Osteocyte (in vitro differentiated cells): Measurements from ENCODE around the gene CFAP20. TPM values are rescaled to one million over a fixed set of nuclear protein-coding genes. Genes with fewer than 3 reads are reported as not detected.

Experiments used
- DNase-seq: peaks from one replicate; pipeline ENCODE4 v3.0.0; 2021; ENCODE audit warnings: mixed read lengths; ENCODE audit not compliant: unreplicated experiment; ENCODE audit errors: extremely low spot score
- H3K27ac Mint-ChIP-seq: one replicate; pipeline ENCODE4 v1.8.0; 2021; ENCODE audit warnings: mild to moderate bottlenecking, mixed read lengths; ENCODE audit not compliant: unreplicated experiment
- H3K27me3 Mint-ChIP-seq: one replicate; pipeline ENCODE4 v1.8.0; 2021; ENCODE audit warnings: mixed read lengths; ENCODE audit not compliant: unreplicated experiment
- H3K36me3 Mint-ChIP-seq: one replicate; pipeline ENCODE4 v1.8.0; 2021; ENCODE audit warnings: mixed read lengths; ENCODE audit not compliant: unreplicated experiment
- H3K4me1 Mint-ChIP-seq: one replicate; pipeline ENCODE4 v1.8.0; 2021; ENCODE audit warnings: mixed read lengths; ENCODE audit not compliant: unreplicated experiment
- H3K4me3 Mint-ChIP-seq: one replicate; pipeline ENCODE4 v1.8.0; 2021; ENCODE audit warnings: mild to moderate bottlenecking, moderate library complexity, mixed read lengths; ENCODE audit not compliant: unreplicated experiment
- H3K9me3 Mint-ChIP-seq: one replicate; pipeline ENCODE4 v1.8.0; 2021; ENCODE audit warnings: mixed read lengths; ENCODE audit not compliant: unreplicated experiment
- total RNA-seq: library from RNA; stranded (reverse); gene quantifications from 2 replicates; pipeline ENCODE4 v1.2.1, GENCODE V29; 2021
- TF ChIP-seq, protein P1 (sequence below): fragments of 200-600 bp; sonication (generic); IDR thresholded peaks from 2 replicates; pipeline ENCODE4 v1.5.0; 2021; ENCODE audit warnings: antibody characterized with exemption, mild to moderate bottlenecking, moderate library complexity

The CFAP20 gene
- total RNA-seq, 1 donor from 2014 or later, result 28.7 TPM

DNA sequence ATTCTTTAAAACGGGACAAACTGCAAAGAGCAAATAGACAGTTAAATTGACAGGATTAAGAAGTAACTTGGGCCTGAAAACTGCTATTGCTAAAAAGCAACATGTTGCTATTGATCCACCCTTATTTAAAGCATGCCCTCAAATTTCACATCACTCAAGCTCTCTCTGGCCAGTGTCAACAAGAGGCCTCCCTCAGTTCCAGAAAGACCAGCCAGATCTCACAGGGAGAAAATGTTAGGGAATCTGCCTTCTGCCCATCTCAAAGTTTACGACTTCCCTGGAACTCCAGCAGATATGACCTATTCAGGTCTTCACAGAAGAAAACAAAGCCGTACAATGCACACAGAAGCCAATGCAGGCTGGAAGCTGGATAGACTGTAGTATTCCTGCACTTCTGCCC is 8.9 kb downstream of the CFAP20 start:
- Mint-ChIP-seq H3K27ac (peak overlapping the region; percentile 56), H3K4me3 (no peak overlapping the region), H3K36me3 (peaks cover 9% of the 10 kb centered on the region), H3K9me3 (no peaks in the 10 kb centered on the region), H3K27me3 (no peaks in the 10 kb centered on the region), H3K4me1 (peaks cover 28% of the 10 kb centered on the region)
- TF ChIP-seq, protein P1, sequence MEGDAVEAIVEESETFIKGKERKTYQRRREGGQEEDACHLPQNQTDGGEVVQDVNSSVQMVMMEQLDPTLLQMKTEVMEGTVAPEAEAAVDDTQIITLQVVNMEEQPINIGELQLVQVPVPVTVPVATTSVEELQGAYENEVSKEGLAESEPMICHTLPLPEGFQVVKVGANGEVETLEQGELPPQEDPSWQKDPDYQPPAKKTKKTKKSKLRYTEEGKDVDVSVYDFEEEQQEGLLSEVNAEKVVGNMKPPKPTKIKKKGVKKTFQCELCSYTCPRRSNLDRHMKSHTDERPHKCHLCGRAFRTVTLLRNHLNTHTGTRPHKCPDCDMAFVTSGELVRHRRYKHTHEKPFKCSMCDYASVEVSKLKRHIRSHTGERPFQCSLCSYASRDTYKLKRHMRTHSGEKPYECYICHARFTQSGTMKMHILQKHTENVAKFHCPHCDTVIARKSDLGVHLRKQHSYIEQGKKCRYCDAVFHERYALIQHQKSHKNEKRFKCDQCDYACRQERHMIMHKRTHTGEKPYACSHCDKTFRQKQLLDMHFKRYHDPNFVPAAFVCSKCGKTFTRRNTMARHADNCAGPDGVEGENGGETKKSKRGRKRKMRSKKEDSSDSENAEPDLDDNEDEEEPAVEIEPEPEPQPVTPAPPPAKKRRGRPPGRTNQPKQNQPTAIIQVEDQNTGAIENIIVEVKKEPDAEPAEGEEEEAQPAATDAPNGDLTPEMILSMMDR, result no peak
- no peak for DNase-seq

DNA sequence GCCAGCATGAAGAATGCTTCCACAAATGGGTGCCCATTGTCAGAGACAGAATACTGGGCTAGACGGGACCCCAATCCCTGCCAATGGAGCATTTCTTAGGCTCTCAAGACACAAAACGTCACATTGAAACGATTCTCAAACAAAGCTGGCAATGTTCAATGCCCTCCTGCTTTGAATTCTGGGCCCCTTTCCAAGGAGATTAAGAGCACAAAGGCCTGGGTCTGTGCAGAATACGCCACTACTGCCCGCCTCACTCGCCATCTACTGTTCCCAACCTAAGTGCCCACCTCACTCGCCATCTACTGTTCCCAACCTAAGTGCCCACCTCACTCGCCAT is 9.7 kb downstream of the CFAP20 start:
- no peak overlapping the region for H3K4me3 Mint-ChIP-seq
- peaks cover 14% of the 10 kb centered on the region for H3K36me3 Mint-ChIP-seq

DNA sequence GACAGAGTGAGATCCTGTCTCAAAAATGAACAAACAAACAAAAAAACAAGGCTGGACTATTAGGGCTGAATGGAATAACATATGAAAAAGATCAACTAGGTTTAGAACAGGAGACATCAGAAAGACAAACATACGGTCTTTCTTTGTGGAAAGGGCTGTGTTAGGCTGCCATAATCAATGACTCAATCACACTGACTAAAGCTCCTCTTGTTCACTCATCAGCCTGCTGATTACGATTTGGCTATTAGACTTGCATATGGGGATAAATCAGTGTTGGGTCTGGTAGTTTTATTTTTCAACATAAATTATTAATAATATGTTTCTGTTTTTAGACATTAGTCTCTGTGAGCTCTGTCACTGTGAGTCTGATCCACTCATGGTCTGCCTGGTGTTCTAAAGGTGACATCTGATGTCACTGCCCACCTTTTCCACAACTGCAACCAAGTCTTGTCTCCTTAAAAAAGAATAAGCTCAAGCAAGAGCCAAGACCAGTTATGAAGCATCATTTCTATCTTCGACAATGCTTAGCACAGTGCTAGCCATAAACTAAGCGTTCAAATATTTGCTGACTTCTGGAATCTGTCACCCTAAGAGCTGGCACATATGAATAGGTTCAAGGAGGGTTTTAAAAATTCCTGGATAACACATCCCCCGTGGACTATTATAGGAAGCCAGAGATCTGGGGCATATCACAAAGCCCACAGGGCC is 10.2 kb downstream of the CFAP20 start:
- Mint-ChIP-seq H3K27me3 (no peaks in the 10 kb centered on the region), H3K4me3 (no peak overlapping the region), H3K9me3 (no peaks in the 10 kb centered on the region), H3K36me3 (peaks cover 15% of the 10 kb centered on the region), H3K4me1 (peaks cover 25% of the 10 kb centered on the region), H3K27ac (no peak overlapping the region)
- TF ChIP-seq, protein P1, result no peak
- no peak for DNase-seq

More for the DNA sequence above, 9.7 kb downstream of the CFAP20 start:
- TF ChIP-seq, protein P1, result no peak
- Mint-ChIP-seq H3K27ac (no peak overlapping the region), H3K4me1 (peaks cover 27% of the 10 kb centered on the region), H3K27me3 (no peaks in the 10 kb centered on the region), H3K9me3 (no peaks in the 10 kb centered on the region)
- DNase-seq, result no peak

DNA sequence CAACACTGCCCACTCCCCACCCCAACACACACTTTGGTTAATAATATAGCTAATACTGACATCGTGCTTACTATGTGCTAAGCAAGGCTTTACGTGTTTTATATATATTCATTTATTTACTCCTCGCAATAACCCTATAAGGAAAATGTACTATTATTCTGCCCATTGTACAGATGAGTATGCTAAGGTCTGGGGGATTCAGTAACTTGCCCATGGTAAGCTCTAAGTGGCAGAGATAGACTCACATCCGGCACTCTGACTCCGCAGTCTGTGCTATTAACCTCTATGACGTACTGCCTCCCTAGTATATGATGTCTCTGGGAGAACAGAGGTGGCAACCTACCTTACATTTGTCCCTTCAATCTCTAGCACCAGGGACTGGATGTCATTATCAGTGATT is 12.7 kb downstream of the CFAP20 start:
- Mint-ChIP-seq H3K4me3 (no peak overlapping the region), H3K27me3 (no peaks in the 10 kb centered on the region), H3K36me3 (peaks cover 27% of the 10 kb centered on the region), H3K9me3 (no peaks in the 10 kb centered on the region), H3K4me1 (peaks cover 17% of the 10 kb centered on the region), H3K27ac (no peak overlapping the region)
- no peak for DNase-seq
- TF ChIP-seq, protein P1, result no peak

DNA sequence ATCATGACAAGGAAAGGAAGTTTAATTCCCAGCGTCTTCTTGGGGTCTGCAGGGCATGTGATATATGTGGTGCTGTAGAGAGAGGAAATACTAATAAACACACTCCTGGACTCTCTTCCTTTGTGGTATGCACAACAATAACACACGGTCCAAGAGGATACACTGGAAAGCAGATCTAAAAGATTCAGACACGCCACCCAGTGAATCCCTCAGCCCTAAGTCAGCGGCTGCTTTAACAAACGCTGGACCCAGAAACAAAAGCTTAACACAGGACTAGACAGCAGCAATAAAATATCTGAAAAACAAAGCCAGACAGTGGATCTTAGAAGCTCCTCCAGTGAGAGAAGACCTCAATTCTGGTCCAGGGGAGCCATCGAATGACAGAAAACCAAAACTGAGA is 13.1 kb downstream of the CFAP20 start:
- H3K9me3 Mint-ChIP-seq, result no peaks in the 10 kb centered on the region
- no peak overlapping the region for H3K4me3 Mint-ChIP-seq
- TF ChIP-seq, protein P1, result no peak
- H3K4me1 Mint-ChIP-seq, result peaks cover 13% of the 10 kb centered on the region
- no peaks in the 10 kb centered on the region for H3K27me3 Mint-ChIP-seq
- H3K36me3 Mint-ChIP-seq, result peaks cover 27% of the 10 kb centered on the region
- H3K27ac Mint-ChIP-seq, result no peak overlapping the region
- DNase-seq, result no peak
